Measurements from ENCODE around the gene HSPH1. TPM values are rescaled to one million over a fixed set of nuclear protein-coding genes. Genes with fewer than 3 reads are reported as not detected.

Gene HSPH1
- polyA plus RNA-seq, 1 donor from 2014 or later = 112 TPM

- Histone ChIP-seq H3F3A (ENCODE audit: insufficient read depth, low read length, poor library complexity, severe bottlenecking) (no peaks in the 10 kb centered on the region), H3K79me2 (replicated peaks; ENCODE audit: insufficient read depth, low read length) (no peaks in the 10 kb centered on the region), H3K9me2 (ENCODE audit: insufficient read depth, low read length) (no peaks in the 10 kb centered on the region), H3K9ac (ENCODE audit: low read length) (no peak overlapping the region), H4K20me1 (ENCODE audit: insufficient read depth) (no peaks in the 10 kb centered on the region), H3K27ac (ENCODE audit: low read length) (no peak overlapping the region), H3K36me3 (ENCODE audit: insufficient read depth, low read length) (no peaks in the 10 kb centered on the region), H3K27me3 (ENCODE audit: insufficient read depth, low read depth, low read length) (no peaks in the 10 kb centered on the region), H2AFZ (ENCODE audit: low read depth, low read length) (no peak overlapping the region), H3K4me2 (ENCODE audit: low read length) (no peak overlapping the region), H3K9me3 (ENCODE audit: low read length) (no peaks in the 10 kb centered on the region), H3K4me3 (ENCODE audit: low read length) (no peak overlapping the region)
- no peak for TF ChIP-seq EP300 (conservative IDR thresholded peaks at IDR 0.05; ENCODE audit: poor library complexity, severe bottlenecking)
Measured at GRCh38 chr13:31129419-31129818, 32.3 kb downstream of the HSPH1 start.

GRCh38 chr13:31124204-31124603 is 37.5 kb downstream of the HSPH1 start:
- H3K79me2 ChIP-seq (replicated peaks; ENCODE audit: insufficient read depth, low read length) = no peaks in the 10 kb centered on the region
- H3K36me3 ChIP-seq (ENCODE audit: insufficient read depth, low read length) = no peaks in the 10 kb centered on the region
- H3F3A ChIP-seq (ENCODE audit: insufficient read depth, low read length, poor library complexity, severe bottlenecking) = no peaks in the 10 kb centered on the region
- no peaks in the 10 kb centered on the region for H4K20me1 ChIP-seq (ENCODE audit: insufficient read depth)
- H3K9me2 ChIP-seq (ENCODE audit: insufficient read depth, low read length) = no peaks in the 10 kb centered on the region
- no peak overlapping the region for H3K4me3 ChIP-seq (ENCODE audit: low read length)
- no peak overlapping the region for H3K9ac ChIP-seq (ENCODE audit: low read length)
- H3K9me3 ChIP-seq (ENCODE audit: low read length) = no peaks in the 10 kb centered on the region
- no peaks in the 10 kb centered on the region for H3K27me3 ChIP-seq (ENCODE audit: insufficient read depth, low read depth, low read length)
- H2AFZ ChIP-seq (ENCODE audit: low read depth, low read length) = no peak overlapping the region
- TF ChIP-seq EP300 (conservative IDR thresholded peaks at IDR 0.05; ENCODE audit: poor library complexity, severe bottlenecking) = no peak
- TF ChIP-seq MXI1 (conservative IDR thresholded peaks at IDR 0.05; ENCODE audit: poor library complexity, severe bottlenecking) = no peak
- TF ChIP-seq RAD21 (conservative IDR thresholded peaks at IDR 0.05) = no peak
- no peak for TF ChIP-seq CTCF (IDR thresholded peaks at IDR 0.05; ENCODE audit: poor library complexity, severe bottlenecking)
- TF ChIP-seq POLR2AphosphoS5 (IDR thresholded peaks at IDR 0.05) = no peak
- H3K27ac ChIP-seq (ENCODE audit: low read length) = no peak overlapping the region
- no peak overlapping the region for H3K4me2 ChIP-seq (ENCODE audit: low read length)

DNA sequence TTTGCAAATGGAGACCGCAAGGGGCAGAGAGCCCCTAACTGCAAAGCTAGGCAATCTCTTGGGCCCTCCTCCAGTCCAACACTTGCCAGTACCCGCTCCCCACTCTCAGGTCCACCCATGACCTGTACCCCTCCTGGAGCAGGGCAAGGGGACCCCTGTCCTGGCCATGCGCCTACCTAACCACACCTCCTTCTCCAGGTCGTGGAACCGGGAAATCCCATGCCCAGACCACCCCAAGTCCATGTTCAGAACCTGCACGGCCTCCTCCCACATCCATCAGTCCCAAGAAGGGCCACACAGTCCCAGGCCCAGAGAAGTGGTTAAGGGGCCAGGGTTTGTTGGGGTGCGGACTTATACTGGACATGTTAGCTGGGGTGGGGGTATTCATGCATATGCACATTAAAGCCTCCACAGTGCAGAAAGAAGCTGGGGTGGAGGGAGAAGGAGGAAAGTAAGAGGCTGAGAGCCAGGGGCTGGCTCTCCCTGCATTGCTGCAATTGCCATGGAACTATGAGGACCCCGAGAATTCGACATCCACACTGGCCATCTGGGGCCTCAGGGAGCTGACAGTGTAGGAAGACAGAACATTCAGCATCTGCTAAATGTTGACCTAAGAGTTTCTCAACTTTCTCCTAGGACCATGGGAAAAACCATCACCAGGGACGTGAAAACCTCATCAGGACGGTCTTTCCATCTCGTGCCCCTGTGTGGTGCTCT is 39.0 kb downstream of the HSPH1 start:
- H3K27ac ChIP-seq (ENCODE audit: low read length) = no peak overlapping the region

More for the DNA sequence above, 39.0 kb downstream of the HSPH1 start:
- Histone ChIP-seq H3K9me2 (ENCODE audit: insufficient read depth, low read length) (no peaks in the 10 kb centered on the region), H3F3A (ENCODE audit: insufficient read depth, low read length, poor library complexity, severe bottlenecking) (no peaks in the 10 kb centered on the region), H2AFZ (ENCODE audit: low read depth, low read length) (no peak overlapping the region), H4K20me1 (ENCODE audit: insufficient read depth) (no peaks in the 10 kb centered on the region), H3K27me3 (ENCODE audit: insufficient read depth, low read depth, low read length) (no peaks in the 10 kb centered on the region), H3K4me2 (ENCODE audit: low read length) (no peak overlapping the region), H3K4me3 (ENCODE audit: low read length) (no peak overlapping the region), H3K36me3 (ENCODE audit: insufficient read depth, low read length) (no peaks in the 10 kb centered on the region), H3K9ac (ENCODE audit: low read length) (no peak overlapping the region), H3K79me2 (replicated peaks; ENCODE audit: insufficient read depth, low read length) (no peaks in the 10 kb centered on the region), H3K9me3 (ENCODE audit: low read length) (no peaks in the 10 kb centered on the region)
- TF ChIP-seq POLR2AphosphoS5 (IDR thresholded peaks at IDR 0.05) (no peak), REST (IDR thresholded peaks at IDR 0.05; ENCODE audit: borderline replicate concordance) (no peak), CTCF (IDR thresholded peaks at IDR 0.05; ENCODE audit: poor library complexity, severe bottlenecking) (no peak), EZH2 (IDR thresholded peaks at IDR 0.05; ENCODE audit: borderline replicate concordance, insufficient read depth, low read length, poor library complexity, severe bottlenecking) (no peak), TAF1 (IDR thresholded peaks at IDR 0.05; ENCODE audit: low read depth) (no peak), RAD21 (conservative IDR thresholded peaks at IDR 0.05) (no peak), EP300 (conservative IDR thresholded peaks at IDR 0.05; ENCODE audit: poor library complexity, severe bottlenecking) (no peak), SMC3 (conservative IDR thresholded peaks at IDR 0.05; ENCODE audit: poor library complexity) (no peak), MXI1 (conservative IDR thresholded peaks at IDR 0.05; ENCODE audit: poor library complexity, severe bottlenecking) (no peak)

All from neural cell (in vitro differentiated cells).